Skeletal muscle tissue (tissue), 5 donors: ENCODE results near the gene PRR33. TPM values are rescaled to one million over a fixed set of nuclear protein-coding genes. Genes with fewer than 3 reads are reported as not detected.

ENCODE experiments used
- H3K27ac ChIP-seq: one replicate; pipeline ENCODE4 v1.7.0; 2013; ENCODE audit warnings: mild to moderate bottlenecking, low read depth, low read length, inconsistent platforms
- H3K27me3 ChIP-seq, 3 donors: one replicate each; pipeline ENCODE4 v1.7.0; 2013; ENCODE audit warnings: low read length in 3 of 3; ENCODE audit not compliant: control insufficient read depth in 3 of 3, insufficient read depth in 3 of 3
- H3K36me3 ChIP-seq, 3 donors: one replicate each; pipeline ENCODE4 v1.7.0; 2013; ENCODE audit warnings: low read length in 3 of 3; ENCODE audit not compliant: control insufficient read depth in 3 of 3, insufficient read depth in 3 of 3
- H3K4me1 ChIP-seq, 3 donors: one replicate each; pipeline ENCODE4 v1.7.0; 2013; ENCODE audit warnings: low read length in 3 of 3, mild to moderate bottlenecking in 3 of 3; ENCODE audit not compliant: control insufficient read depth in 3 of 3, insufficient read depth in 3 of 3
- H3K4me3 ChIP-seq, 3 donors: one replicate each; pipeline ENCODE4 v1.7.0; 2013; ENCODE audit warnings: low read length in 3 of 3
- H3K9ac ChIP-seq, 3 donors: one replicate each; pipeline ENCODE4 v1.7.0; 2013; ENCODE audit warnings: low read length in 3 of 3, mild to moderate bottlenecking in 3 of 3, moderate library complexity in 2 of 3, low read depth in 1 of 3
- H3K9me3 ChIP-seq, 3 donors: one replicate each; pipeline ENCODE4 v1.7.0; 2013; ENCODE audit warnings: low read length in 3 of 3; ENCODE audit not compliant: control insufficient read depth in 3 of 3
- small RNA-seq: library from RNA; depleted of rRNA; stranded (forward); fragments of <200 nt; gene quantifications from one replicate; pipeline ENCODE3, GENCODE V24; 2014
- total RNA-seq: library from RNA; depleted of rRNA; stranded (reverse); fragments of >200 nt; gene quantifications from one replicate; pipeline ENCODE4 v1.2.3, GENCODE V29; 2014
- donor health status: Osteomylitis.

Gene PRR33
- total RNA-seq, 1 donor from 2014 or later: 1.0 TPM

DNA sequence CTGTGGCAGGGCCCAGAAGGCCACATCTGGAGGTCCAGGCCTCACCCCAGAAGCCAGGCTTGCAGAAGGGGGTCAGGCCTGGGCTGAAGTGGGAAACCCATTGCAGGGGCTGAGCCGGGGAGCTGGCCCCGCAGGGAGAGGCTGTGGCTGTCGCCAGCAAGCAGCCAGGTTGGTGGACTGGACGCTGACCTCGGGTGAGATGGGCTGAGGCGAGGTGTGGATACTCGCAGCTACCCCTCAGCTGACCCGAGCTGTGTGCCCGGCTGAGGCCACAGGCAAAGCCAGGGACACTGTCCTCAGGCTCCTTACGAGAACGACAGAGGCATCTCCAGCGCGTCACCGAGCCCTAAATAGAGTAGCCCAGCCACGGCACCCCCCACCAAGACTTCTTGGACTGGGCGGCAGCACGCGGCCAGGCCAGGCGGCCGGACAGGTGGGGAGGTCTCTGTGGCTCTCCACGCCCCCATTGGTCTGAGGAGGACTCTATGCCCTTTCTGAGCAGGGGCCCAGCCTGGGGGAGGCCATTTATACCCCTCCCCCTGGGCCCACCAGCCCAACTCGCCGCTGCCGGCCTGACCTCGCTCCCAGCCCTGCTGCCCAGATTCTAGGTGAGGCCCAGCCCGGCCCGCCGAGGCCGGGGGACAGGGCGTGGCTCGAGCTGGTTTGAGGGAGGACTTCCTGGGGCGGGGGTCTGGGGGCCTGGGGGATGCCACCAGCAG is 53.1 kb downstream of the PRR33 start, which contains the start of gene TNNI2:
TSS of gene TNNI2 (plus strand) at position 556 of the 719 bp plus-strand sequence. CDS start 716 bp downstream, outside the sequence.
- H3K27ac ChIP-seq: peak within 1 kb of the TSS; percentile 96
- peaks cover 0 to 2% (median 0%) of the 10 kb centered on the region in 3 donors for H3K27me3 ChIP-seq
- no peaks in the 10 kb centered on the region for H3K9me3 ChIP-seq
- H3K4me1 ChIP-seq: peaks cover 18 to 49% (median 21%) of the 10 kb centered on the region in 3 donors
- H3K9ac ChIP-seq: peak within 1 kb of the TSS; percentile 80 to 90 (median 85)
- H3K4me3 ChIP-seq: peak within 1 kb of the TSS; percentile 69 to 79 (median 70)
- H3K36me3 ChIP-seq: peaks cover 3 to 5% (median 5%) of the 10 kb centered on the region in 3 donors

Small RNA genes lying within 50 kb of the gene (small RNA-seq; reads per million reads assigned to genes)
- gene AC051649.1: not detected
- gene MIR4298: not detected

Other genes with a start within 250 kb of the PRR33 start
- not detected for gene KRTAP5-6, start 194.7 kb downstream of the PRR33 start, total RNA-seq
- not detected for gene IFITM10, start 141.3 kb downstream of the PRR33 start, total RNA-seq
- 44.9 TPM for gene CTSD, start 128.0 kb downstream of the PRR33 start, total RNA-seq
- not detected for gene SYT8, start 56.9 kb downstream of the PRR33 start, total RNA-seq
- gene TNNI2, start 52.9 kb downstream of the PRR33 start, total RNA-seq: 2,937 TPM
- 29.2 TPM for gene LSP1, start 38.8 kb downstream of the PRR33 start, total RNA-seq
- gene TNNT3, start 27.8 kb upstream of the PRR33 start, total RNA-seq: 4,042 TPM
- 12.0 TPM for gene MRPL23, start 55.4 kb upstream of the PRR33 start, total RNA-seq
- gene H19, start 105.9 kb upstream of the PRR33 start, total RNA-seq: 27,241 TPM
- gene IGF2, start 247.5 kb upstream of the PRR33 start, total RNA-seq: 711 TPM